ENCODE data around the gene GOLGA6L7.

The GOLGA6L7 gene

DNA sequence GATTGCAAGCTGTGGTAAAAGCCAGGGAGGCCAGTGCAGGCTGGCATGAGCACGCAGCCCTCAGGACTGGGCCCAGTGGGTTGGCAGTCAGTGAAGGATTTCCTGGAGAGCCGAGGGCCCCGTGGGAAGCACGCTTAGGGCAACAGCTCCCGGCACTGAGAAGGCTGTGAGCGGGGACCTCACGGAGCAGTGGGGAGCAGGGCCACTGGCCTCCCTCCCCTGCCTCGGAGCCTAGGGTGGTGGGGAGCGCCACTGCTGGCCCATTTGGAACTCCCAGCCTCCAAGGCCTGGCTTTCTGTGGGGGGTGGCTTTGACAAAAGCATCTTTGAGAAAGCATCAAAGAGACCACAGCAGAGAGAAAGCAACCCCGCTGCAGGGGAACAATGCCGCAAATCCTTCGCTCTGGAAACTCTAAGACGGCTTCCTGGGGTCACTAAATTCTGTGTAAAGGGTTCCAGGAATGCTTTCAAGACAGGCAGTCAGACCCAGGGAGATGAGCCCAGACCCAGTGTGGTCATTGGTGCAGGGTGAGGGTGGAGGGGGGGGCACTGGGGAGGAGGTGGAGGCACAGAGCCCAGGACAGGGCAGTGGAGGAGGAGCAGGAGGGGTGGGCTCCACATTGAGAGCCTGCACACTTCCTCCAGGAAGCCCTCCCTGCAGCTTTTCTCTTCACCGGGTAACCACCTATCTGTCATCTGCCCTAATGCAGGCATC, 27.8 kb upstream of the GOLGA6L7 start:
- Histone ChIP-seq H3K4me3 (ENCODE audit: low read length) (no peak overlapping the region), H3K27me3 (replicated peaks; ENCODE audit: insufficient read depth, low read length) (no peaks in the 10 kb centered on the region), H3K4me1 (ENCODE audit: low read length) (no peaks in the 10 kb centered on the region), H3F3A (ENCODE audit: insufficient read depth, low read length) (no peaks in the 10 kb centered on the region), H3K9me3 (replicated peaks; ENCODE audit: insufficient read depth, low read length) (no peaks in the 10 kb centered on the region), H3K27ac (ENCODE audit: low read length) (no peak overlapping the region), H3K4me2 (ENCODE audit: low read depth, low read length) (no peak overlapping the region), H3K9me2 (replicated peaks; ENCODE audit: insufficient read depth, low read length) (no peaks in the 10 kb centered on the region), H3K79me2 (ENCODE audit: low read length) (no peaks in the 10 kb centered on the region), H4K20me1 (ENCODE audit: insufficient read depth, low read length) (no peaks in the 10 kb centered on the region), H3K9ac (ENCODE audit: low read length) (no peak overlapping the region), H2AFZ (ENCODE audit: low read length) (no peak overlapping the region), H3K36me3 (replicated peaks; ENCODE audit: insufficient read depth, low read length) (no peaks in the 10 kb centered on the region)
- DNase-seq = no peak
- no peak for TF ChIP-seq EZH2phosphoT487 (IDR thresholded peaks at IDR 0.05; ENCODE audit: low read length)
- TF ChIP-seq, protein P1, sequence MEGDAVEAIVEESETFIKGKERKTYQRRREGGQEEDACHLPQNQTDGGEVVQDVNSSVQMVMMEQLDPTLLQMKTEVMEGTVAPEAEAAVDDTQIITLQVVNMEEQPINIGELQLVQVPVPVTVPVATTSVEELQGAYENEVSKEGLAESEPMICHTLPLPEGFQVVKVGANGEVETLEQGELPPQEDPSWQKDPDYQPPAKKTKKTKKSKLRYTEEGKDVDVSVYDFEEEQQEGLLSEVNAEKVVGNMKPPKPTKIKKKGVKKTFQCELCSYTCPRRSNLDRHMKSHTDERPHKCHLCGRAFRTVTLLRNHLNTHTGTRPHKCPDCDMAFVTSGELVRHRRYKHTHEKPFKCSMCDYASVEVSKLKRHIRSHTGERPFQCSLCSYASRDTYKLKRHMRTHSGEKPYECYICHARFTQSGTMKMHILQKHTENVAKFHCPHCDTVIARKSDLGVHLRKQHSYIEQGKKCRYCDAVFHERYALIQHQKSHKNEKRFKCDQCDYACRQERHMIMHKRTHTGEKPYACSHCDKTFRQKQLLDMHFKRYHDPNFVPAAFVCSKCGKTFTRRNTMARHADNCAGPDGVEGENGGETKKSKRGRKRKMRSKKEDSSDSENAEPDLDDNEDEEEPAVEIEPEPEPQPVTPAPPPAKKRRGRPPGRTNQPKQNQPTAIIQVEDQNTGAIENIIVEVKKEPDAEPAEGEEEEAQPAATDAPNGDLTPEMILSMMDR (IDR thresholded peaks at IDR 0.05; ENCODE audit: low read length) = no peak
- TF ChIP-seq EZH2 (optimal IDR thresholded peaks at IDR 0.05; ENCODE audit: low read depth, low read length) = no peak

- H3K9ac ChIP-seq (ENCODE audit: low read length) = no peak overlapping the region
- H3K4me2 ChIP-seq (ENCODE audit: low read depth, low read length) = no peak overlapping the region
- no peak for DNase-seq
- no peaks in the 10 kb centered on the region for H3K9me3 ChIP-seq (replicated peaks; ENCODE audit: insufficient read depth, low read length)
- H3K4me1 ChIP-seq (ENCODE audit: low read length) = no peaks in the 10 kb centered on the region
- H3K9me2 ChIP-seq (replicated peaks; ENCODE audit: insufficient read depth, low read length) = no peaks in the 10 kb centered on the region
- TF ChIP-seq EZH2phosphoT487 (IDR thresholded peaks at IDR 0.05; ENCODE audit: low read length) = no peak
- TF ChIP-seq EZH2 (optimal IDR thresholded peaks at IDR 0.05; ENCODE audit: low read depth, low read length) = no peak
- TF ChIP-seq, protein P1 (IDR thresholded peaks at IDR 0.05; ENCODE audit: low read length) = no peak
- no peaks in the 10 kb centered on the region for H4K20me1 ChIP-seq (ENCODE audit: insufficient read depth, low read length)
- no peaks in the 10 kb centered on the region for H3K27me3 ChIP-seq (replicated peaks; ENCODE audit: insufficient read depth, low read length)
- H2AFZ ChIP-seq (ENCODE audit: low read length) = no peak overlapping the region
- H3K4me3 ChIP-seq (ENCODE audit: low read length) = no peak overlapping the region
- no peaks in the 10 kb centered on the region for H3K79me2 ChIP-seq (ENCODE audit: low read length)
- no peak overlapping the region for H3K27ac ChIP-seq (ENCODE audit: low read length)
- no peaks in the 10 kb centered on the region for H3F3A ChIP-seq (ENCODE audit: insufficient read depth, low read length)
- H3K36me3 ChIP-seq (replicated peaks; ENCODE audit: insufficient read depth, low read length) = no peaks in the 10 kb centered on the region
These were observed 27.1 kb upstream of the GOLGA6L7 start for GRCh38 chr15:28875461-28876000.

DNA sequence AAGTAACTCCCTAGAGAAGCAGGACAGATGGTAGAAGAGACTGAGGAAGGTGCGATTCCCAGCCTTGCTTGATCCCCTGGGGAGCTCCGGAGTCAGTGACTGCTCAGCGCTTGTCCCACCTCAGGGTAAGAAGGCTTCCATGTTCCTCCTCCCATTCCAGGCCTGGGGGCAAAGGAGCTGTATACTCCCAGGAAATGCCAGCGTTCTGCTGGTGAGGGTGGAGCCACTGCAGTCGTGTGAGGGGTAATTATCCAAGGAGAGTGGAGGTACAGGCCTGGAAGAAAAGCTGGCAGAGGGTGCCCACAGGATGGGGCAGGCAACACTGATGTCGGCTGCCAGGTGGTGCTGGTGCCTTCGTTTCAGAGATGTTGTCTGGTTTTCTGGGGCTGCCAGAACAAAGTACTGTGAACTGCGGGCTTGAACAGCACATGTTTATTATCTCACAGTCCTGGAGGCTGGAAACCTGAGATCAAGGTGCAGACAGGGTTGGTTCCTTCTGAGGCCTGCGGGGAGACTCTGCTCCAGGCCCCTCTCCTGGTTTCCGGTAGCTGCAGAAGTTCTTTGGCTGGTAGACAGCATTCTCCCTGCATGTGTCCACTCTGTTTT, 25.2 kb upstream of the GOLGA6L7 start:
- Histone ChIP-seq H3K79me2 (ENCODE audit: low read length) (no peaks in the 10 kb centered on the region), H3K27me3 (replicated peaks; ENCODE audit: insufficient read depth, low read length) (no peaks in the 10 kb centered on the region), H3K4me3 (ENCODE audit: low read length) (no peak overlapping the region), H3K9ac (ENCODE audit: low read length) (no peak overlapping the region), H2AFZ (ENCODE audit: low read length) (no peak overlapping the region), H3K4me2 (ENCODE audit: low read depth, low read length) (no peak overlapping the region), H4K20me1 (ENCODE audit: insufficient read depth, low read length) (no peaks in the 10 kb centered on the region), H3K4me1 (ENCODE audit: low read length) (no peaks in the 10 kb centered on the region), H3K36me3 (replicated peaks; ENCODE audit: insufficient read depth, low read length) (no peaks in the 10 kb centered on the region), H3K9me3 (replicated peaks; ENCODE audit: insufficient read depth, low read length) (no peaks in the 10 kb centered on the region), H3F3A (ENCODE audit: insufficient read depth, low read length) (no peaks in the 10 kb centered on the region), H3K9me2 (replicated peaks; ENCODE audit: insufficient read depth, low read length) (no peaks in the 10 kb centered on the region), H3K27ac (ENCODE audit: low read length) (no peak overlapping the region)
- no peak for DNase-seq
- TF ChIP-seq EZH2phosphoT487 (IDR thresholded peaks at IDR 0.05; ENCODE audit: low read length) (no peak), EZH2 (optimal IDR thresholded peaks at IDR 0.05; ENCODE audit: low read depth, low read length) (no peak)
- TF ChIP-seq, protein P1 (IDR thresholded peaks at IDR 0.05; ENCODE audit: low read length) = no peak

Measured in MM.1S (cell line).